A673 (cell line): ENCODE results near the gene FILIP1.

Source experiments
- CTCF ChIP-seq: fragments of 300-800, 200-600 bp; sonication (generic); conservative IDR thresholded peaks from 2 replicates; pipeline ENCODE4 v1.5.1; 2017; ENCODE audit warnings: low read depth, mild to moderate bottlenecking, antibody characterized with exemption, low read length, moderate library complexity, mixed read lengths
- EZH2 ChIP-seq: fragments of 200-600 bp; sonication (generic); IDR thresholded peaks from 2 replicates; pipeline ENCODE4 v1.6.1; 2017; ENCODE audit warnings: borderline replicate concordance, low read depth, mild to moderate bottlenecking, mixed read lengths, antibody characterized with exemption, low read length; ENCODE audit not compliant: poor library complexity, severe bottlenecking

DNA sequence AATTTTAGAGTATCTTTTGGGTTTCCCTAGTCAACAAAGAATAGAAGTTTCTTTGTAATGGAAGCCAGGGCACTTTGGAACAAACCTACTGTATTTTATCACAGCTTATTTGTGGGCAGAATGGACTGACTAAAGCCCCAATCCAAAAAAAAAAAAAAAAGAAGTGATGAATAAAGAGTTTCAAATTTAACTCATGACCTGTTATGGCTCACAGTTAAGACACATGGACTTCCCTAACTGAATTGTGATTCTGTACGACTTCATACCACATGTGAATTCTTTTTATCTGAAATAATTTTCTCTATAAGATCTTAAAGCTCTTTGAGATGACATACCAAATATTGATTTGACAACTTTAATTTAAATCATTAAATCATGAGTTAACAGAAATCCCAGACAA lies 77.2 kb downstream of the FILIP1 start:
- TF ChIP-seq CTCF = no peak
- TF ChIP-seq EZH2 = no peak
